Uterus (tissue), 2 donors: Measurements from ENCODE around the gene CLEC2A.

ENCODE experiments used
- CTCF ChIP-seq, 4 experiments: fragments of 200-600 bp in 2 of 4; fragments of 450-650 bp in 2 of 4; sonication (generic) in 2 of 4; IDR thresholded peaks; one replicate each; pipeline ENCODE4 v1.5.1; 2016 to 2019; ENCODE audit warnings: antibody characterized with exemption in 4 of 4, mild to moderate bottlenecking in 2 of 4, moderate library complexity in 1 of 4
- POLR2A ChIP-seq, 2 donors: fragments of 450-650 bp; IDR thresholded peaks; one replicate each; pipeline ENCODE4 v1.6.1; 2016; ENCODE audit warnings: antibody characterized with exemption in 2 of 2, mild to moderate bottlenecking in 1 of 2, moderate library complexity in 1 of 2

- TF ChIP-seq CTCF (IDR thresholded peaks at IDR 0.05) (no peak), POLR2A (IDR thresholded peaks at IDR 0.05) (no peak)
Observed at GRCh38 chr12:9936591-9936990, 4.4 kb upstream of the CLEC2A start.
